Measurements from ENCODE around the gene ZCCHC7. TPM values are rescaled to one million over a fixed set of nuclear protein-coding genes. Genes with fewer than 3 reads are reported as not detected.

Gene ZCCHC7
- total RNA-seq, 1 experiment from 2014 or later: 31.2 TPM

GRCh38 chr9:37293664-37294524 is 173.5 kb downstream of the ZCCHC7 start:
- TF ChIP-seq FOSL1 (IDR thresholded peaks at IDR 0.05; ENCODE audit: low read depth) (no peak), TCF7L2 (IDR thresholded peaks at IDR 0.05; ENCODE audit: borderline replicate concordance, extremely low read depth, insufficient read depth, insufficient read length) (no peak), POLR2A (IDR thresholded peaks at IDR 0.05; ENCODE audit: borderline replicate concordance, extremely low read depth, insufficient read depth, insufficient read length) (no peak), SP1 (IDR thresholded peaks at IDR 0.05; ENCODE audit: low read depth) (no peak)
- no TSS peak for BruUV-seq (replicated peaks)
- Histone ChIP-seq H3K79me2 (ENCODE audit: insufficient read depth, low read length) (peaks cover 12% of the 10 kb centered on the region), H3K27ac (ENCODE audit: low read depth, low read length) (no peak overlapping the region), H3K9ac (ENCODE audit: low read length) (no peak overlapping the region), H3K9me3 (ENCODE audit: control insufficient read depth in 1 of 2, insufficient read depth in 1 of 2, low read depth in 1 of 2, low read length in 2 of 2) (no peaks in the 10 kb centered on the region), H3K4me3 (replicated peaks in 1 of 2; ENCODE audit: low read depth in 1 of 2, low read length in 2 of 2) (no peak overlapping the region), H3K4me1 (ENCODE audit: control insufficient read depth in 1 of 2, insufficient read depth in 2 of 2, low read length in 2 of 2) (peaks cover 5 to 9% of the 10 kb centered on the region in 2 experiments; a peak in 3 of 4 replicates), H3K9me2 (ENCODE audit: insufficient read depth) (no peaks in the 10 kb centered on the region), H2AFZ (ENCODE audit: low read depth, low read length, poor library complexity, severe bottlenecking) (no peak overlapping the region), H4K20me1 (ENCODE audit: insufficient read depth) (no peaks in the 10 kb centered on the region), H3K36me3 (ENCODE audit: control insufficient read depth in 1 of 2, insufficient read depth in 2 of 2, low read length in 2 of 2) (no peaks in the 10 kb centered on the region), H3K27me3 (ENCODE audit: insufficient read depth, low read length) (no peaks in the 10 kb centered on the region), H3K4me2 (ENCODE audit: low read length) (no peak overlapping the region)
- DNase-seq (ENCODE audit: low read depth, low spot score) (no peak), ATAC-seq (no peak)
- ChIA-PET RAD21 (ENCODE audit: low non-redundant PET in 1 of 2, low total read pairs in 2 of 2, uncharacterized antibody in 2 of 2, unreplicated experiment in 2 of 2) (no interaction called here), CTCF (no interaction called here), POLR2A (no interaction called here)
- intact Hi-C loops (cut with micrococcal nuclease): no loop called here

- no TSS peak for BruUV-seq (replicated peaks)
- H4K20me1 ChIP-seq (ENCODE audit: insufficient read depth): no peaks in the 10 kb centered on the region
- peaks cover 5 to 9% of the 10 kb centered on the region in 2 experiments; a peak in 3 of 4 replicates for H3K4me1 ChIP-seq (ENCODE audit: control insufficient read depth in 1 of 2, insufficient read depth in 2 of 2, low read length in 2 of 2)
- ATAC-seq (no peak), DNase-seq (ENCODE audit: low read depth, low spot score) (no peak)
- no peak overlapping the region for H2AFZ ChIP-seq (ENCODE audit: low read depth, low read length, poor library complexity, severe bottlenecking)
- no peak overlapping the region for H3K27ac ChIP-seq (ENCODE audit: low read depth, low read length)
- H3K9me3 ChIP-seq (ENCODE audit: control insufficient read depth in 1 of 2, insufficient read depth in 1 of 2, low read depth in 1 of 2, low read length in 2 of 2): no peaks in the 10 kb centered on the region
- H3K4me2 ChIP-seq (ENCODE audit: low read length): no peak overlapping the region
- peaks cover 17% of the 10 kb centered on the region for H3K79me2 ChIP-seq (ENCODE audit: insufficient read depth, low read length)
- CTCF ChIA-PET: no interaction called here
- POLR2A ChIA-PET: no interaction called here
- no peak overlapping the region for H3K4me3 ChIP-seq (replicated peaks in 1 of 2; ENCODE audit: low read depth in 1 of 2, low read length in 2 of 2)
- no peaks in the 10 kb centered on the region for H3K27me3 ChIP-seq (ENCODE audit: insufficient read depth, low read length)
- H3K9me2 ChIP-seq (ENCODE audit: insufficient read depth): no peaks in the 10 kb centered on the region
- RAD21 ChIA-PET (ENCODE audit: low non-redundant PET in 1 of 2, low total read pairs in 2 of 2, uncharacterized antibody in 2 of 2, unreplicated experiment in 2 of 2): no interaction called here
- no peaks in the 10 kb centered on the region for H3K36me3 ChIP-seq (ENCODE audit: control insufficient read depth in 1 of 2, insufficient read depth in 2 of 2, low read length in 2 of 2)
- H3K9ac ChIP-seq (ENCODE audit: low read length): no peak overlapping the region
- intact Hi-C loops (cut with micrococcal nuclease): no loop called here
- no peak for TF ChIP-seq ZFX (IDR thresholded peaks at IDR 0.05)
- TF ChIP-seq SIN3A (IDR thresholded peaks at IDR 0.05; ENCODE audit: low read depth): no peak
- no peak for TF ChIP-seq EZH2 (IDR thresholded peaks at IDR 0.05)
- no peak for TF ChIP-seq MAX (IDR thresholded peaks at IDR 0.05)
Measured at GRCh38 chr9:37295178-37295577, 174.8 kb downstream of the ZCCHC7 start.

Data from HCT116 (cell line).